GM12801 (cell line): ENCODE results near the gene ACSL3.

Experiments
- TF ChIP-seq, protein P1 (sequence below): IDR thresholded peaks from one replicate; pipeline ENCODE4 v1.5.1; 2011; ENCODE audit warnings: control low read depth; ENCODE audit not compliant: insufficient read length; ENCODE audit errors: extremely low read depth

The ACSL3 gene

DNA sequence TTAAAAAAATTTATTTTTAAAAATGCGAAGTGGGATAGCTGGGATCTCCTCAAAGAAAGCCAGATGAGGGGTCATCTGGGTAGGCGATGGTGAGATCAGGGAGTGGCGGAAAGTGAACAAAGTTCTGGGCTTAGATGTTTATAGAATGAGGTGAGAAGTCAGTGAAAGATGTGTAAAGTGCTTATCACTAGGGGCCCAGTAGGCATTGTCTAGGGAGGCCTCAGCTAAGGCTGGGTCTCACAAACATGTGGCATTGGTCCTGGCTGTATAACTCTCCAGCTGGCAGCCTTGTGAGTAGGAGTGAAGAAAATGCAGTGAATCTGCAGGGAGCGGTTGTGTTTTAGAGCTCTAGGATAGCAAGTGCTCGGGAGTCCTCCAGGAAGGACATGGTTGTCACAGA, 10.5 kb downstream of the ACSL3 start:
- TF ChIP-seq, protein P1, sequence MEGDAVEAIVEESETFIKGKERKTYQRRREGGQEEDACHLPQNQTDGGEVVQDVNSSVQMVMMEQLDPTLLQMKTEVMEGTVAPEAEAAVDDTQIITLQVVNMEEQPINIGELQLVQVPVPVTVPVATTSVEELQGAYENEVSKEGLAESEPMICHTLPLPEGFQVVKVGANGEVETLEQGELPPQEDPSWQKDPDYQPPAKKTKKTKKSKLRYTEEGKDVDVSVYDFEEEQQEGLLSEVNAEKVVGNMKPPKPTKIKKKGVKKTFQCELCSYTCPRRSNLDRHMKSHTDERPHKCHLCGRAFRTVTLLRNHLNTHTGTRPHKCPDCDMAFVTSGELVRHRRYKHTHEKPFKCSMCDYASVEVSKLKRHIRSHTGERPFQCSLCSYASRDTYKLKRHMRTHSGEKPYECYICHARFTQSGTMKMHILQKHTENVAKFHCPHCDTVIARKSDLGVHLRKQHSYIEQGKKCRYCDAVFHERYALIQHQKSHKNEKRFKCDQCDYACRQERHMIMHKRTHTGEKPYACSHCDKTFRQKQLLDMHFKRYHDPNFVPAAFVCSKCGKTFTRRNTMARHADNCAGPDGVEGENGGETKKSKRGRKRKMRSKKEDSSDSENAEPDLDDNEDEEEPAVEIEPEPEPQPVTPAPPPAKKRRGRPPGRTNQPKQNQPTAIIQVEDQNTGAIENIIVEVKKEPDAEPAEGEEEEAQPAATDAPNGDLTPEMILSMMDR = no peak

DNA sequence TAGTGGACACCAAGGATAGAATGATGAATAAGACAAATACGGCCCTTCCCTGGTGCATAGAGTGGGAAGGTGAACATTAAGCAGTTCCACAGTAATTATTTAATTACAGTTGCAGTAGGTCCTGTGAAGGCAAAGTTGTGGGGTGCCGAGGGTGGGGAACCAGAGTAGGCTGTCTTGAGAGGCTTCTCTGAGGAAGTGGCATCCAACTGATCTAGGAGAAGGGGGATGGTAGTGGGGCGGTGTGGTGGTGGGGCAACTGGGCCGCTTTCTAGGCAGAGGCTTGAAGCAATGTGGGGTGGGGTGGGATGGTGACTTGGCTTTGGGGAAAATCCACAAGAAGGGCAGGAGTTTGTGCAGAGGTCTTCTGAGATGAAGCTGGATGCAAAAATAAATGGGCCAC, 11.7 kb downstream of the ACSL3 start:
- TF ChIP-seq, protein P1 = no peak

DNA sequence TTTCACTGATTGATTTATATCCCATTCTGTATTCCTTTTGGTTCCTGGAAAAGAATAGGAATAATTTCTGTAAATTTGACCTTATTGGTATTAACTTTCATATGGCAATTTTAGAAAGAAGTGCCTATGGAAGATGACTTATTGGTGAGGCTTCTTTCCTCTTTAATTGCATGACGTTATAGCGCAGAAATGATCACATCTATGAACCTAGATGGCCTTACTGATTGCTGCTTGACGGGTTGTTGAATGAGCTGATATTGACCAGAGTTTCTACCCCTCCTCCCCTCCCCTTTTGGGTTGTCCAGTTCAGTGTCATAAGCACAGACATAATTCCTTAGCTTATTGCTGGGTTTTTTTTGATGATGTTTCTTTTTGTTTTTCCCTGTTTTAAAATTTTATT, 14.6 kb downstream of the ACSL3 start:
- TF ChIP-seq, protein P1 = no peak

DNA sequence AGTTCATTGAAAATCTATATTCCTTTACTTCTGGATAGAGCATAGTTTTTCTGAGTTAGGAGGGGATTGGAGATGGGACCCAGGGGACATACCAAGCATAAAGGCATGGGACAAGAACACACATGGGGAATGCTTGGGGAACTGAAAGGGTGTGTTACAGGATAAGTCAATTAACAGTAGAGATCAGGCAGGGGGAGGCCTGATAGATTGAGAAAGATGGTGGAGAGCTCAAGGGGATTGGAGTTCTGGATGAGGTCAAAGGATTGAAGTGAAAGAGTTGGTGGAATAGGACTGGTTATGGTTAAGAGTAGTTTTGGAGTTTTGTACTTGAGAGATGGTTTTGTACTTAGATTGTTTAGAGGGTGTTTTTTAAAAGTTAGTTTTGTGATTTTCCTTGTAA, 16.1 kb downstream of the ACSL3 start:
- TF ChIP-seq, protein P1 = no peak

DNA sequence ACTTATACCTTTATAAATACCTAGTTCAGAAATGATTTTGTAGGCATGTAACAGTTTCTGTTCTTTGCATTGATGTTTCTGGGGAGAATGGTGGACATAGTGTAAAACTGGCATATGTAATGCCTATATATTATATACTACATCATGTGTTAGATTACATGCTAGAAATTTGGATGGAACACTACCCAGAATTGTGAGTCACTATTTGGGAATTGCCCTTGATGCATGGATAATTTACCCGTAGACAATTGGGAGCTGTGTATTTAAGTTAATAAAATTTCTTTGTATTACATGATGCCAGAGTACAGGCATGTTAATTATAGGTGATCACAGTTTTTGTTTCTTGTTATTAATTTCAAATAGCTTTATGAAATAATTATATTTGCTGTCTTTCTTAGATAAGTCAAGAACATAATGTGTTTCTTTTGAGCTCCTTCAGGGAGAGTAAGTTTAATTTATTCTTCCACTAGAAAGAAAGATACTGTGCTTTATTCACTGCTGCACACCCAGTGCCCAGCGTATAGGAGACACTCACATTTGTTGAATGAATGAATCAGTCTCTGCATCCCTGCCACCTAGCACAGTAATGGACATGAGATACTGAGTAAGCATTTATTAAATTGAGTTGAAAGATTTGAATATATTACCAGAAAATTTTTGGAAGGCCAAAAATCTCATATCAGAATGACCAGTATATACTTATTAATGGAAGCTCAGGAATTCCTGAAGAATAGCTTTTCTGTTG, 16.9 kb downstream of the ACSL3 start:
- TF ChIP-seq, protein P1 = no peak

DNA sequence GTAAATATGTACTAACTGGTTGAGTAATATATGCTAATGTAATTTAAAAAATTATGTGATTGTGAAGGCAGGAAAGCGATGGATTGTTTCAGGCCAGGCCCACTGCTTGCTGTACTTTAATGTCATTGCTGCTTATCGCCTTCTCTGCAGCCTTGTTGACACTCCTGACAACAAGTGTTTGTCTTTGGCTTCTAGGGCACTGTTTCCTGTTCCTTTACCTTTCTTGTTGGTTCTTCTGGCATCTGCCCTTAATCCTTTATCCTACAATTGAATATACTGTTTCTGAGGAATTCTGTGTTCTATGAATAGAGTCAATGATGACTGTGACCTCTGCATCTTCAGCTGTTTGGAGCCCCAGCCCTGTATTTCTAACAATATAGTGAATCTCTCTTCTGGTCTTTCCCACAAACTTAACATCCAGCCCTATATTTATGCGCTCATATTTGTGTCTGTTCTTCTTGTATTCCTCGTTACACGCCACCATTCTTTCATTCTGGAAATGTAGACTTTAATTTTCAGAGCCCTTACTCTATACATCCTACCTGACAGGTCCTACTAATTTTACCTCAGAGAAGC, 17.6 kb downstream of the ACSL3 start:
- TF ChIP-seq, protein P1 = no peak

DNA sequence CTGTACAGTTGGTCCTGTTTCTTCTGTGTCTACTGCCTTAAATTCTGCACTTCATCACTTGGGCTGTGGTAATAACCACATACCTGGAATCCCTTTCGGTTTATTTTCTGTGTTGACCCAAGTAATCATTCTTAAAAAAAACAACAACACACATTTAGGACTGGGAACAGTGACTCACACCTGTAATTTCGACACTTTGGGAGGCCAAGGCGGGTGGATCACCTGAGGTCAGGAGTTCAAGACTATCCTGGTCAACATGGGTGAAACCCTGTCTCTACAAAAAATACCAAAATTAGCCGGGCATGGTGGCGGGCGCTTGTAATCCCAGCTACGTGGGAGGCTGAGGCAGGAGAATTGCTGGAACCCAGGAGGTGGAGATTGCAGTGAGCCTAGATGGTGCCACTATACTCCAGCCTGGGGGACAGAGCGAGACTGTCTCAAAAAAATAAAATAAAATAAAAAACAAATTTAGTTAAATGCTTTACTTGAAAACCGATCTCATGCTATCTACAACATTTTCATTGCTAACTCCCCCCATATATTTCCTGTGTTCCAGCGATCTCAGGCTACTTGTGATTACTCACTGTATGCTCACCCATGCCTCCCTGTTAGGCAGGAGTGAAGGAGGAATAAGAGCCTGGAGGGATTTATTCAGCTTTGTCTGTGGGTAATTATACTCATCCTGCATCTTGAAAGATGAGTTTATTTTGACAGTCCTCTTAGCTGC, 18.2 kb downstream of the ACSL3 start:
- TF ChIP-seq, protein P1 = no peak
